OCI-LY7 (cell line): ENCODE data around the gene TMEM178B. TPM values are rescaled to one million over a fixed set of nuclear protein-coding genes. Genes with fewer than 3 reads are reported as not detected.
"Not testable (repeated sequence)": the region's sequence is repeated elsewhere in the genome, so short reads cannot be mapped to it uniquely, and the experiment has no call there.

Source experiments
- BruUV-seq: library from RNA; stranded (reverse); fragments of 400-500 nt; replicated peaks from 2 replicates; lab custom pipeline; 2021; lab: Mats Ljungman, UMichigan
- CTCF ChIA-PET: fragments of 300-600 bp; sonication (Branson Sonifier 250); formaldehyde crosslinking; loops from one replicate; lab custom pipeline; 2022; ENCODE audit warnings: antibody characterized with exemption; ENCODE audit not compliant: unreplicated experiment; lab: Charles Lee
- POLR2A ChIA-PET: fragments of 300-600 bp; sonication (Branson Sonifier 250); formaldehyde crosslinking; loops from one replicate; lab custom pipeline; 2022; ENCODE audit warnings: antibody characterized with exemption; lab: Charles Lee
- DNase-seq: peaks from one replicate; pipeline ENCODE4 v3.0.0-alpha.2; 2015; ENCODE audit warnings: low spot score
- H2AFZ ChIP-seq: fragments of 200-600 bp; sonication (generic), shearing (Covaris generic); 2 replicates; pipeline ENCODE4 v1.6.1; 2014; ENCODE audit warnings: mild to moderate bottlenecking, antibody characterized with exemption, low read length, moderate library complexity
- H3K27ac ChIP-seq: fragments of 200-600 bp; sonication (generic); 2 replicates; pipeline ENCODE4 v1.5.1; 2014; ENCODE audit warnings: mixed run types, low read depth, mild to moderate bottlenecking, moderate library complexity, low read length, inconsistent platforms; ENCODE audit not compliant: poor library complexity, severe bottlenecking
- H3K36me3 ChIP-seq: fragments of 200-600 bp; sonication (generic); 2 replicates; pipeline ENCODE4 v1.6.1; 2014; ENCODE audit warnings: mild to moderate bottlenecking, antibody characterized with exemption, low read length, moderate library complexity, mixed read lengths; ENCODE audit not compliant: insufficient read depth
- H3K4me1 ChIP-seq: fragments of 200-600 bp; sonication (generic); 2 replicates; pipeline ENCODE4 v1.5.1; 2014; ENCODE audit warnings: mild to moderate bottlenecking, low read length; ENCODE audit not compliant: insufficient read depth, poor library complexity, severe bottlenecking
- H3K4me2 ChIP-seq: fragments of 200-600 bp; sonication (generic); 2 replicates; pipeline ENCODE4 v1.6.1; 2014; ENCODE audit warnings: mild to moderate bottlenecking, low read length
- H3K4me3 ChIP-seq: fragments of 200-600 bp; sonication (generic); 2 replicates; pipeline ENCODE4 v1.5.1; 2014; ENCODE audit warnings: mild to moderate bottlenecking, low read depth, low read length; ENCODE audit not compliant: poor library complexity, severe bottlenecking
- H3K79me2 ChIP-seq: fragments of 200-600 bp; sonication (generic); 2 replicates; pipeline ENCODE4 v1.6.1; 2016; ENCODE audit warnings: low read depth, mild to moderate bottlenecking, low read length, moderate library complexity, mixed read lengths; ENCODE audit not compliant: insufficient read depth
- H3K9me2 ChIP-seq: fragments of 200-600 bp; sonication (generic); 2 replicates; pipeline ENCODE4 v1.6.1; 2016; ENCODE audit warnings: mild to moderate bottlenecking, low read length, mixed read lengths; ENCODE audit not compliant: insufficient read depth
- H3K9me3 ChIP-seq: fragments of 200-600 bp; sonication (generic); 2 replicates; pipeline ENCODE4 v1.6.1; 2014; ENCODE audit warnings: mild to moderate bottlenecking, mixed run types, low read length, mixed read lengths
- H4K20me1 ChIP-seq: fragments of 200-600 bp; sonication (generic); 2 replicates; pipeline ENCODE4 v1.6.1; 2014; ENCODE audit warnings: mild to moderate bottlenecking, antibody characterized with exemption, low read length, moderate library complexity, mixed read lengths; ENCODE audit not compliant: insufficient read depth
- CTCF ChIP-seq: fragments of 200-600 bp; sonication (generic); conservative IDR thresholded peaks from 2 replicates; pipeline ENCODE4 v1.5.1; 2014; ENCODE audit warnings: mild to moderate bottlenecking, antibody characterized with exemption, low read length, moderate library complexity, mixed read lengths
- EZH2phosphoT487 ChIP-seq: fragments of 200-600 bp; sonication (generic); IDR thresholded peaks from 2 replicates; pipeline ENCODE4 v1.6.1; 2018; ENCODE audit warnings: low read depth, borderline replicate concordance, mild to moderate bottlenecking, mixed run types, antibody characterized with exemption, low read length, moderate library complexity, mixed read lengths
- intact Hi-C: fragments of 100-400 bp; cut with micrococcal nuclease; formaldehyde crosslinking; loops from one replicate; pipeline ENCODE4 v1.10.0; 2022; ENCODE audit not compliant: unreplicated experiment
- total RNA-seq, 2 experiments: library from RNA; depleted of rRNA in 1 of 2; stranded (reverse); fragments of >200 nt in 1 of 2; shearing (Covaris generic) in 1 of 2; gene quantifications; 2 replicates each; pipeline ENCODE4 v1.2.3, GENCODE V29; 2014 to 2022

TMEM178B gene
- total RNA-seq, 2 experiments from 2014 or later = not detected

GRCh38 chr7:141113131-141113530, 39.3 kb downstream of the TMEM178B start:
- Histone ChIP-seq H2AFZ (no peak overlapping the region), H3K9me2 (no peaks in the 10 kb centered on the region), H4K20me1 (no peaks in the 10 kb centered on the region), H3K79me2 (no peaks in the 10 kb centered on the region), H3K9me3 (no peaks in the 10 kb centered on the region), H3K4me1 (no peaks in the 10 kb centered on the region), H3K4me2 (no peak overlapping the region), H3K4me3 (no peak overlapping the region), H3K36me3 (no peaks in the 10 kb centered on the region), H3K27ac (no peak overlapping the region)
- ChIA-PET CTCF (no interaction called here), POLR2A (no interaction called here)
- DNase-seq = no peak
- TF ChIP-seq EZH2phosphoT487 = no peak
- TF ChIP-seq CTCF = no peak
- intact Hi-C loops = no loop called here
- no TSS peak for BruUV-seq

- H4K20me1 ChIP-seq = no peaks in the 10 kb centered on the region
- H3K36me3 ChIP-seq = no peaks in the 10 kb centered on the region
- H2AFZ ChIP-seq = no peak overlapping the region
- H3K27ac ChIP-seq = no peak overlapping the region
- H3K79me2 ChIP-seq = no peaks in the 10 kb centered on the region
- H3K4me2 ChIP-seq = no peak overlapping the region
- DNase-seq = no peak
- no peaks in the 10 kb centered on the region for H3K9me3 ChIP-seq
- H3K4me1 ChIP-seq = no peaks in the 10 kb centered on the region
- H3K9me2 ChIP-seq = no peaks in the 10 kb centered on the region
- intact Hi-C loops = no loop called here
- ChIA-PET POLR2A (no interaction called here), CTCF (no interaction called here)
- no TSS peak for BruUV-seq
- no peak overlapping the region for H3K4me3 ChIP-seq
- TF ChIP-seq EZH2phosphoT487 = no peak
- no peak for TF ChIP-seq CTCF
Observed at GRCh38 chr7:141114029-141114664, 40.3 kb downstream of the TMEM178B start.

- no peak overlapping the region for H2AFZ ChIP-seq
- intact Hi-C loops = no loop called here
- no peak for DNase-seq
- CTCF ChIA-PET = no interaction called here
- no TSS peak for BruUV-seq
- no peak overlapping the region for H3K4me3 ChIP-seq
- H3K36me3 ChIP-seq = no peaks in the 10 kb centered on the region
- POLR2A ChIA-PET = no interaction called here
- no peaks in the 10 kb centered on the region for H4K20me1 ChIP-seq
- no peaks in the 10 kb centered on the region for H3K9me3 ChIP-seq
- no peaks in the 10 kb centered on the region for H3K4me1 ChIP-seq
- no peaks in the 10 kb centered on the region for H3K9me2 ChIP-seq
- H3K4me2 ChIP-seq = no peak overlapping the region
- no peak for TF ChIP-seq EZH2phosphoT487
- TF ChIP-seq CTCF = no peak
- no peak overlapping the region for H3K27ac ChIP-seq
- H3K79me2 ChIP-seq = no peaks in the 10 kb centered on the region
Observed at GRCh38 chr7:141115965-141116364, 42.1 kb downstream of the TMEM178B start.

DNA sequence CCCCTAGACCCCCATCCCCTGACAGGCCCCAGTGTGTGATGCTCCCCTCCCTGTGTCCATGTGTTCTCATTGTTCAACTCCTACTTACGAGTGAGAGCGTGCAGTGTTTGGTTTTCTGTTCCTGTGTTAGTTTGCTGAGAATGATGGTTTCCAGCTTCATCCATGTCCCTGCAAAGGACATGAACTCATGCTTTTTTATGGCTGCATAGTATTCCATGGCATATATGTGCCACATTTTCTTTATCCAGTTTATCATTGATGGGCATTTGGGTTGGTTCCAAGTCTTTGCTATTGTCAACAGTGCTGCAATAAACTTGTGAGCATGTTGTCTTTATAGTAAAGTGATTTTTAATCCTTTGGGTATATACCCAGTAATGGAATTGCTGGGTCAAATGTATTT, 42.8 kb downstream of the TMEM178B start:
- DNase-seq, H2AFZ ChIP-seq, H3K4me1 ChIP-seq, H3K4me3 ChIP-seq, H3K36me3 ChIP-seq, POLR2A ChIA-PET, H4K20me1 ChIP-seq, H3K4me2 ChIP-seq, H3K79me2 ChIP-seq, H3K9me3 ChIP-seq, intact Hi-C loops, CTCF ChIA-PET, H3K9me2 ChIP-seq, BruUV-seq, H3K27ac ChIP-seq: not testable (repeated sequence)
